Activated T-cell treated with anti-CD3 and anti-CD28 coated beads, Interleukin-2, amount 50 U/mL, for 24 hours (primary cell): ENCODE results near the gene KIF26A.
"Not testable (repeated sequence)": the region's sequence is repeated elsewhere in the genome, so short reads cannot be mapped to it uniquely, and the experiment has no call there.

Experiments used
- DNase-seq: peaks from one replicate; pipeline ENCODE4 v3.0.0-alpha.2; 2020
- H3K27ac Mint-ChIP-seq: 2 replicates; pipeline ENCODE4 v1.8.0; 2020; ENCODE audit warnings: mild to moderate bottlenecking, mixed read lengths
- H3K27me3 Mint-ChIP-seq: 2 replicates; pipeline ENCODE4 v1.8.0; 2020; ENCODE audit warnings: mixed read lengths
- H3K36me3 Mint-ChIP-seq: 2 replicates; pipeline ENCODE4 v1.8.0; 2020; ENCODE audit warnings: low read depth, mixed read lengths
- H3K4me1 Mint-ChIP-seq: 2 replicates; pipeline ENCODE4 v1.8.0; 2020; ENCODE audit warnings: low read depth, mixed read lengths
- H3K4me3 Mint-ChIP-seq: 2 replicates; pipeline ENCODE4 v1.8.0; 2020; ENCODE audit warnings: mild to moderate bottlenecking, moderate library complexity, mixed read lengths
- H3K9me3 Mint-ChIP-seq: 2 replicates; pipeline ENCODE4 v1.8.0; 2020; ENCODE audit warnings: mixed read lengths

The KIF26A gene

DNA sequence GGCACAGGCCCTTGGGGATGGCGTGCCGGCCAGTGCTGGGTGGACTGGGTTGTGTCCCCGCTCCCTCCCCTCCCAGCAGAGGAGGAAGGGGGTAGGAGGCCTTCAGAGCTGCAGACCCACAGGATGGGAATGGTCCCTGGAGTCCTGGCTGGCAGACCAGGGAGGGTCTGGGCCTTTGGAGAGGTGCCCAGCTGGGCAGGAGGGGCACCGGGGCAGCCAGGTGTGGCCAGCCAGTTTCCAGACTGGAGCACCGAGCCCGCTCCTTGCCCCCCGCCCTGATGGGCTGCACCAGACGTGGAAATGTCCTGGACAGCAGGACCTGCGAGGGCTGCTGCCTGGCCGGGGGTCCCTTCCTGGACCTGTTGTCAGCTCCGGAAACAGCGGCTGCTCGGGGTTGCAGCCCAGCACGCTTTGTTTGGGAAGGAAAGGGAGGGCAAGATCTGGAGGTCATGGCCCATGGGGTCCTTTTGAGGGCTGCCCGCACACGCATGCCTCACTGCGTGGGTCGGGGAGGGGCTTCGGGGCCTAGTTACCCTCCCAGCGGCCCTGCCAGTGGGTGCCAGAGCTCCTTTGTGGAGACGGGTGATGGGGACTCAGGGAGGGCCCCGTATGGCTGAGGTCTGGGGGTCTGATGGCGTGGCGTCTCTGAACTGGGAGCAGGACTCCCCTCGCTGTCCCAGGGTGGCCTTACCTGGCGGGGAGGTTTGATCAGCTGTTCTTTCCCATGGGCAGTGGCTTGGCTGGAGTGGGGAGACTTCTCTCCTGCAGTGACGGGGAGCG, 9.1 kb downstream of the KIF26A start:
- Mint-ChIP-seq H3K4me3 (no peak overlapping the region), H3K36me3 (no peaks in the 10 kb centered on the region), H3K27ac (no peak overlapping the region), H3K27me3 (peaks cover 5% of the 10 kb centered on the region), H3K9me3 (no peaks in the 10 kb centered on the region), H3K4me1 (no peaks in the 10 kb centered on the region)
- DNase-seq: no peak

DNA sequence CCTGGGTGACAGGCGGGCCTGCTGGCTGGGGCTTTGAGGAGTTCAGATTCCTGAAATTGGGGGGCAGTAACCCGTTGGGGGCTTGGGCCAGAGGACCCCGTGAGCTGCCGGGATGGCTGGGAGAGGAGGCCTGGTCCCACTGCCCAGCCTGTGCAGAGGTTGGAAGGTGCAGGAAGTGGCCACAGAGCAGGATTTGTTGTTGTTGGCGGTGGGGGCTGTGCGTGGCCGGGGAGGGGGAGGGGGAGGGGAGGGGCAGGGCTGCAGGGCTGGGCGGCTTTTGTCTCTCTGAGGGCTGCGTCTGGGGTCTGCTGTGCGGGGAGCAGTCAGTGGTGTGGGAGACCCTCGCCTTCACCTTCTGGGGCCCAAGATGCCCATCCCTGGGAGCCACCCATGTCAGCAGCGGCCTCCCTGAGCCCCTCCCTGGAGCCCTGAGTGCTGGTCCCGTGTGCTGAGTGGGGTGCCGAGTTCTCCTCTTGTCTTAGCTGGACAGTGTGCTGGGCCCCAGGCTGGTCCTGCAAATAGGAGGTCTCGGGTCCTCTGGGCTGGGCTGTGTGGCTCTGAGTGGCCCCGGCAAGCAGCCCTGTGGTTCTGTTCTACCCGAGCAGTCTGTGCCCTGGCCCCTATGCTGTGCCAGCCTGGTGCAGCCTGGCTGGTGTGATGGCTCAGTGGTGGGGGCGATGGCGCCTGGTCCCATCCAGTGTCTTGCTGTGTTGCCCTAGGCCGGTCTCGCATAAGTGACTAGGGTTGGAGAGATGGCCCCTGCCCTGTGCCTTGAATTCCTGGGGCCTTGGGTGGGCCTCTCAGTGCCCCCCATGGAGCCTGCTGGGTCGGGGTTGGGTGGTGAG, 10.3 kb downstream of the KIF26A start:
- no peaks in the 10 kb centered on the region for H3K36me3 Mint-ChIP-seq
- no peak overlapping the region for H3K4me3 Mint-ChIP-seq
- no peaks in the 10 kb centered on the region for H3K4me1 Mint-ChIP-seq
- no peaks in the 10 kb centered on the region for H3K9me3 Mint-ChIP-seq
- peaks cover 5% of the 10 kb centered on the region for H3K27me3 Mint-ChIP-seq
- no peak for DNase-seq
- H3K27ac Mint-ChIP-seq: no peak overlapping the region

GRCh38 chr14:104149278-104149595, 10.8 kb downstream of the KIF26A start:
- H3K36me3 Mint-ChIP-seq: no peaks in the 10 kb centered on the region
- peaks cover 5% of the 10 kb centered on the region for H3K27me3 Mint-ChIP-seq
- no peaks in the 10 kb centered on the region for H3K9me3 Mint-ChIP-seq
- H3K27ac Mint-ChIP-seq: no peak overlapping the region
- no peaks in the 10 kb centered on the region for H3K4me1 Mint-ChIP-seq
- H3K4me3 Mint-ChIP-seq: no peak overlapping the region
- DNase-seq: no peak

DNA sequence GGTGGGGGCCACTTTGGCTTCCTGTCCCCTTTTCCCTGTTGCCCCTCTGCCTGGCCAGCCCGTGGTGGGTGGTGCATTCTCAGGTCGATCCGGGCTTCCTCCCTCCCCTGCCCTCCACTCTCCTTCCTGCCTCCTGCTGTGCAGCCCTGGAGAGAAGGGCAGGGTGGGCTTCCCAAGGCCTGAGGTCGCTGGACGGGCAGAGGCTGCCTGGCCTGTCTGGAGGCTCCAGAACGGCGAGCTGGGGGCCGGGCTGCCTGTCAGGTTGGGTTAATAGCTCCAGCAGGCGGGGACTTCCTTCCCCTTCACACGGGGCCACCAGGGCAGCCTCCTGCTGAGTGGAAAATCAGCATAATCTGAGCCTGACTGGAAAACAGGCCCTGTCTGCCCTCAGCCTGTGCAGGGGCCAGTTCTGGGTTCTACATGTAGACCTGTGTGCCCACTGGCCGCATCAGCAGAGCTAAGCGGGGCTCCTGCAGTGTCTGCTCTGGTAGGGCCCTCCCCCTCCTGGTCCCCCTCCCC, 11.3 kb downstream of the KIF26A start:
- Mint-ChIP-seq H3K27me3 (peaks cover 5% of the 10 kb centered on the region), H3K4me3 (no peak overlapping the region), H3K27ac (no peak overlapping the region), H3K36me3 (no peaks in the 10 kb centered on the region), H3K9me3 (no peaks in the 10 kb centered on the region), H3K4me1 (no peaks in the 10 kb centered on the region)
- DNase-seq: no peak

- Mint-ChIP-seq H3K4me3 (no peak overlapping the region), H3K27ac (no peak overlapping the region), H3K9me3 (no peaks in the 10 kb centered on the region), H3K36me3 (no peaks in the 10 kb centered on the region), H3K4me1 (no peaks in the 10 kb centered on the region), H3K27me3 (peaks cover 5% of the 10 kb centered on the region)
- DNase-seq: no peak
Observed at GRCh38 chr14:104150136-104151025, 12.0 kb downstream of the KIF26A start.

DNA sequence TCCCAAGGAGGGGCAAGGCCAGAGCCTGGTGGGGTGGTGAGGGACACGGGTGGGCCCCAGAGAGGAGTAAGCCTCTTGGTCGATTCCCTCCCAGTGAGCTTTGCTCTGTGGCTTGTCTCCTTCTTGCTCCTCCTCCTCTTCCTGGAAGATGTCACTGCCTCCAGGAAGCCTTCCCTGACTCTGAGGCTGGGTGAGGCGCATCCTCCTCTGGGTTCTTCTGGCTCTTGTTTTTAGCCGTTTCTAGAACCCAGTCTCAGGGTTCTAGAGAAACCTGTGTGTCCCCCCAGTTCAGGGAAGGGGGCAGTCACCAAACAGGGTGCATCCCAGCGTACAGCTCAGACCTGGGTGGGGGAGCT, 12.6 kb downstream of the KIF26A start:
- Mint-ChIP-seq H3K4me3 (no peak overlapping the region), H3K9me3 (no peaks in the 10 kb centered on the region), H3K27me3 (peaks cover 5% of the 10 kb centered on the region), H3K27ac (no peak overlapping the region), H3K36me3 (no peaks in the 10 kb centered on the region), H3K4me1 (no peaks in the 10 kb centered on the region)
- no peak for DNase-seq

- Mint-ChIP-seq H3K4me1 (no peaks in the 10 kb centered on the region), H3K9me3 (no peaks in the 10 kb centered on the region), H3K27ac (no peak overlapping the region), H3K27me3 (peaks cover 5% of the 10 kb centered on the region), H3K4me3 (no peak overlapping the region), H3K36me3 (no peaks in the 10 kb centered on the region)
- DNase-seq: no peak
Observed at GRCh38 chr14:104151566-104152245, 13.3 kb downstream of the KIF26A start.

DNA sequence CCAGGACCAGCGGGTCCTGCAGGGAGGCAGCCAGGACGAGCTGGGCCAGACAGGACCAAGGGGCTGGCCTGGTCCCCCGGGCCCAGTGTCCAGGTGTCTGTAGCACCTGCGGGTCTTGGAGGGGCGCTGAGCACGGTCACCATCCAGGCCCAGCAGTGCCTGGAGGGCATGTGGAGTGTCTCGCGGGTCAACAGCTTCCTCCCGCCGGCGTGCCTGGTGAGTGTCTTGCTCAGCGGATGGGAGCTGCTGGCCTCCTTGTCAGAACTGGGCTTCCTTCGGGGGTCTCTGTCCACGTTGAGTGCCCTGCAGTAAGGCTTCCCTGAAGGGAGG, 13.8 kb downstream of the KIF26A start:
- H3K4me1 Mint-ChIP-seq: no peaks in the 10 kb centered on the region
- no peak overlapping the region for H3K4me3 Mint-ChIP-seq
- no peak overlapping the region for H3K27ac Mint-ChIP-seq
- H3K9me3 Mint-ChIP-seq: no peaks in the 10 kb centered on the region
- H3K36me3 Mint-ChIP-seq: no peaks in the 10 kb centered on the region
- no peak for DNase-seq
- peaks cover 5% of the 10 kb centered on the region for H3K27me3 Mint-ChIP-seq

DNA sequence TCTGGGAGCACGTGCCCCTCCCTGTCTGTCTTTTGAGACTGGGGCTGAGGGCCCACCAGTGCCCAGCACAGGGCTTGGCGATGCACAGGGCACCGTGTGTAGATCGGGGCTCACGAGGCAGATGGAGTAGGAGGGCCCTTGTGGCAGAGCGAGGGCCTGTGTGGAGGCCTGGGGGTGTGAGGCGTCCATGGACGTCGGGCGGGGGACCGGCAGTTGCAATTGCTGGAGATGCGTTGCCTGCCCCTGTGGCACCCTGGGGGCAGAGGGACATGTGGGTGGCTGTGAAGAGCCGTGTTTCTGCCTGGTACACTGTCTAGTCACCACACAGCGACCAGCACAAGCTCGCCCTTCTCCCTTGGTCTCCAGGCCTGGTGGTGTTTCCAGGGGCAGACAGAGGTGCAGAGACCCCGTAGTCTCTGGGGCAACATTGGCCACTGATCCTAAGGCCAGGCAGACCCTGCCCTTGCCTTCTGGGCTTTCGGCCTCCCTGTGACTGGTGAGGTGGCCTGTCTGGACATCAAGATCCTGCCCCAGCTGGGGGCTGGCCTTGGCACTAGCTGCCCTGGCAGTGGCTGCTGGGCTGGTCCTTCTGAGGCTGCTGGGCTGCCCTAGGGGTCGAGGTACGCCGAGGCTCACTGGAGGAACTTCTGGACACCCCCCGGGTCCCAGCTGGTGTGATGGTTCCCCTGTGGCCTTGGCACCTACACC, 14.5 kb downstream of the KIF26A start:
- Mint-ChIP-seq H3K36me3 (no peaks in the 10 kb centered on the region), H3K27me3 (peaks cover 5% of the 10 kb centered on the region), H3K27ac (no peak overlapping the region), H3K9me3 (no peaks in the 10 kb centered on the region), H3K4me1 (no peaks in the 10 kb centered on the region), H3K4me3 (no peak overlapping the region)
- no peak for DNase-seq

- not testable (repeated sequence) for H3K9me3 Mint-ChIP-seq, H3K27me3 Mint-ChIP-seq, H3K4me3 Mint-ChIP-seq, H3K27ac Mint-ChIP-seq, H3K4me1 Mint-ChIP-seq, H3K36me3 Mint-ChIP-seq, DNase-seq
Observed at GRCh38 chr14:104153394-104153755, 15.0 kb downstream of the KIF26A start.

GRCh38 chr14:104154246-104154645, 15.9 kb downstream of the KIF26A start:
- Mint-ChIP-seq H3K27ac (no peak overlapping the region), H3K36me3 (no peaks in the 10 kb centered on the region), H3K9me3 (no peaks in the 10 kb centered on the region), H3K27me3 (peaks cover 5% of the 10 kb centered on the region), H3K4me3 (no peak overlapping the region), H3K4me1 (no peaks in the 10 kb centered on the region)
- DNase-seq: no peak

- H3K27ac Mint-ChIP-seq: no peak overlapping the region
- H3K4me3 Mint-ChIP-seq: no peak overlapping the region
- DNase-seq: no peak
- no peaks in the 10 kb centered on the region for H3K36me3 Mint-ChIP-seq
- no peaks in the 10 kb centered on the region for H3K9me3 Mint-ChIP-seq
- no peaks in the 10 kb centered on the region for H3K4me1 Mint-ChIP-seq
- peaks cover 2% of the 10 kb centered on the region for H3K27me3 Mint-ChIP-seq
Observed at GRCh38 chr14:104155513-104155912, 17.1 kb downstream of the KIF26A start.

DNA sequence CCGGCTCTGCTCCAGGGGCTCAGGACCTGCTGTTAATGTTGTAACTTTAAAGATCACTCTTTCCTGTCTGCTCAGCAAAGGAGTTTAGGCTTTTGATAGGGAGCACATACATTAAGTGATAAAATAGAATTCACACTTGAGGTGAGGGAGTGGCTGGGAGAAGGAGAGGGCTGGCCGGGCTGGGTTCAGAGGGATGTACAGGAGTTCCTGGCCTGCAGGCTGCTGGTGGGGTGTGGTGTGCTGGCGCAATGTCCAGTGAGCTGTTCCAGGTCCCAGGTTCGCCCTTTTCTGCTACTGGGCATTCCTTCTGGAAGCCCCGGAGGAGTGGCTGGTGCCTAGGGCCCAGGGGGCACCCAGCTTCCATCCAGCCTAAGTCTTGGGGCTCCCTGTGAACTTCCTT, 17.8 kb downstream of the KIF26A start:
- Mint-ChIP-seq H3K27me3 (no peaks in the 10 kb centered on the region), H3K36me3 (no peaks in the 10 kb centered on the region), H3K4me3 (no peak overlapping the region), H3K4me1 (no peaks in the 10 kb centered on the region), H3K27ac (no peak overlapping the region), H3K9me3 (no peaks in the 10 kb centered on the region)
- no peak for DNase-seq
